ENCODE data around the gene CNIH2. TPM values are rescaled to one million over a fixed set of nuclear protein-coding genes. Genes with fewer than 3 reads are reported as not detected.
A peak's percentile ranks its signal among the peaks of the same experiment; 100 is the strongest.
"Not testable (repeated sequence)": the region's sequence is repeated elsewhere in the genome, so short reads cannot be mapped to it uniquely, and the experiment has no call there.

CNIH2 gene
- total RNA-seq, 2 donors from 2014 or later, result 1.1 to 1.2 TPM

GRCh38 chr11:66251809-66252208, 26.2 kb upstream of the CNIH2 start:
- ATAC-seq (no peak), DNase-seq (no peak)
- intact Hi-C loops (cut with DNase I, micrococcal nuclease), result no loop called here

GRCh38 chr11:66253081-66253480, 24.9 kb upstream of the CNIH2 start:
- intact Hi-C loops (cut with DNase I, micrococcal nuclease); DNase-seq; ATAC-seq: not testable (repeated sequence)

GRCh38 chr11:66258473-66258893, 19.5 kb upstream of the CNIH2 start:
- ATAC-seq, result peak; percentile 12
- no peak for DNase-seq
- intact Hi-C loops (cut with DNase I, micrococcal nuclease), result no loop called here

GRCh38 chr11:66259225-66259624, 18.8 kb upstream of the CNIH2 start:
- ATAC-seq (no peak), DNase-seq (no peak)
- intact Hi-C loops (cut with DNase I, micrococcal nuclease), result no loop called here

GRCh38 chr11:66259956-66260355, 18.0 kb upstream of the CNIH2 start:
- intact Hi-C loops (cut with DNase I, micrococcal nuclease), result no loop called here
- ATAC-seq (no peak), DNase-seq (no peak)

- ATAC-seq (no peak), DNase-seq (no peak)
- intact Hi-C loops (cut with DNase I, micrococcal nuclease), result no loop called here
These were observed 16.4 kb upstream of the CNIH2 start for GRCh38 chr11:66261578-66261977.

- no peak for DNase-seq
- intact Hi-C loops (cut with DNase I, micrococcal nuclease), result no loop called here
- no peak for ATAC-seq
These were observed 15.8 kb upstream of the CNIH2 start for GRCh38 chr11:66262191-66262590.

- DNase-seq, result no peak
- ATAC-seq, result no peak
- intact Hi-C loops (cut with DNase I, micrococcal nuclease), result no loop called here
These were observed 15.3 kb upstream of the CNIH2 start for GRCh38 chr11:66262696-66263095.

GRCh38 chr11:66263231-66263630, 14.7 kb upstream of the CNIH2 start:
- DNase-seq (no peak), ATAC-seq (no peak)
- intact Hi-C loops (cut with DNase I, micrococcal nuclease), result no loop called here

GRCh38 chr11:66263785-66264184, 14.2 kb upstream of the CNIH2 start:
- ATAC-seq (no peak), DNase-seq (no peak)
- intact Hi-C loops (cut with DNase I, micrococcal nuclease), result no loop called here

- no peak for ATAC-seq
- intact Hi-C loops (cut with DNase I, micrococcal nuclease), result no loop called here
- no peak for DNase-seq
These were observed 13.6 kb upstream of the CNIH2 start for GRCh38 chr11:66264383-66264782.

- intact Hi-C loops (cut with DNase I, micrococcal nuclease), result no loop called here
- no peak for DNase-seq
- no peak for ATAC-seq
These were observed 13.1 kb upstream of the CNIH2 start for GRCh38 chr11:66264914-66265313.

GRCh38 chr11:66265531-66266377, 12.2 kb upstream of the CNIH2 start:
- no peak for DNase-seq
- no peak for ATAC-seq
- intact Hi-C loops (cut with DNase I, micrococcal nuclease), result no loop called here

- intact Hi-C loops (cut with DNase I, micrococcal nuclease), result no loop called here
- ATAC-seq (no peak), DNase-seq (peak in 1 of 2 donors; percentile 36)
These were observed 11.5 kb upstream of the CNIH2 start for GRCh38 chr11:66266378-66267038.

GRCh38 chr11:66267039-66267378, 11.0 kb upstream of the CNIH2 start:
- no peak for DNase-seq
- intact Hi-C loops (cut with DNase I, micrococcal nuclease), result no loop called here
- ATAC-seq, result no peak

- intact Hi-C loops (cut with DNase I, micrococcal nuclease), result no loop called here
- peak; percentile 78 for ATAC-seq
- DNase-seq, result peak; percentile 88 to 93
These were observed 10.4 kb upstream of the CNIH2 start for GRCh38 chr11:66267379-66268243.

- intact Hi-C loops (cut with DNase I, micrococcal nuclease), result no loop called here
- ATAC-seq (peak; percentile 84), DNase-seq (peak; percentile 100)
These were observed 9.6 kb upstream of the CNIH2 start, which contains the start of gene RAB1B for GRCh38 chr11:66268244-66268951. Gene RAB1B, plus strand, starts transcription at chr11:66268639. Its CDS starts 41 bp downstream, at chr11:66268680.

- ATAC-seq, result peak; percentile 2
- intact Hi-C loops (cut with DNase I, micrococcal nuclease), result no loop called here
- DNase-seq, result peak; percentile 43 to 48
These were observed 8.7 kb upstream of the CNIH2 start for GRCh38 chr11:66268952-66269905.
